Measurements from ENCODE around the gene ATAD2B. TPM values are rescaled to one million over a fixed set of nuclear protein-coding genes. Genes with fewer than 3 reads are reported as not detected.

Gene ATAD2B
- total and polyA plus RNA-seq, 4 donors = 2.3 to 16.2 (median 11.5) TPM

- no peak overlapping the region for H3K27ac ChIP-seq (ENCODE audit: low read depth in 1 of 2, low read length in 2 of 2)
- no peak for DNase-seq (ENCODE audit: low spot score)
Observed at GRCh38 chr2:23843051-23843976, 83.6 kb downstream of the ATAD2B start.

GRCh38 chr2:23839919-23840578 is 86.9 kb downstream of the ATAD2B start:
- Histone ChIP-seq H3K36me3 (ENCODE audit: control insufficient read depth in 4 of 4, insufficient read depth in 3 of 4, low read depth in 1 of 4, low read length in 3 of 4) (peaks cover 0 to 4% (median 0%) of the 10 kb centered on the region in 4 donors), H3K9me3 (ENCODE audit: control insufficient read depth in 4 of 4, low read length in 3 of 4) (no peaks in the 10 kb centered on the region), H3K4me3 (ENCODE audit: low read depth in 1 of 3, low read length in 3 of 3) (no peak overlapping the region), H3K27ac (ENCODE audit: low read depth in 1 of 2, low read length in 2 of 2) (no peak overlapping the region), H3K9ac (ENCODE audit: low read depth in 1 of 2, low read length in 2 of 2) (no peak overlapping the region), H3K27me3 (ENCODE audit: control insufficient read depth in 4 of 4, insufficient read depth in 4 of 4, low read length in 3 of 4) (no peaks in the 10 kb centered on the region), H3K4me1 (ENCODE audit: control insufficient read depth in 4 of 4, insufficient read depth in 4 of 4, low read length in 3 of 4) (peaks cover 0 to 8% (median 6%) of the 10 kb centered on the region in 4 donors)
- TF ChIP-seq JUND (IDR thresholded peaks at IDR 0.05) (no peak), YY1 (IDR thresholded peaks at IDR 0.05) (no peak), HNF4A (conservative IDR thresholded peaks at IDR 0.05) (no peak), SP1 (IDR thresholded peaks at IDR 0.05) (no peak), ZBTB33 (IDR thresholded peaks at IDR 0.05) (no peak), RAD21 (IDR thresholded peaks at IDR 0.05) (no peak), GABPA (IDR thresholded peaks at IDR 0.05 in 1 of 2, conservative IDR thresholded peaks at IDR 0.05 in 1 of 2) (no peak)
- no peak for DNase-seq (ENCODE audit: low spot score)
- WGBS = 95% methylated on average over 3 of the region's 3 CpGs

More at GRCh38 chr2:23843051-23843976, 83.6 kb downstream of the ATAD2B start:
- no peak overlapping the region for H3K4me3 ChIP-seq (ENCODE audit: low read depth in 1 of 3, low read length in 3 of 3)
- no peaks in the 10 kb centered on the region for H3K9me3 ChIP-seq (ENCODE audit: control insufficient read depth in 4 of 4, low read length in 3 of 4)
- no peaks in the 10 kb centered on the region for H3K27me3 ChIP-seq (ENCODE audit: control insufficient read depth in 4 of 4, insufficient read depth in 4 of 4, low read length in 3 of 4)
- TF ChIP-seq JUND (IDR thresholded peaks at IDR 0.05) = no peak
- TF ChIP-seq NR2F2 (IDR thresholded peaks at IDR 0.05) = no peak
- no peak for TF ChIP-seq EGR1 (IDR thresholded peaks at IDR 0.05; ENCODE audit: low read depth in 2 of 2)
- no peak for TF ChIP-seq FOXA2 (IDR thresholded peaks at IDR 0.05)
- no peak for TF ChIP-seq REST (IDR thresholded peaks at IDR 0.05)
- TF ChIP-seq ATF3 (IDR thresholded peaks at IDR 0.05) = no peak
- no peak for TF ChIP-seq MAX (IDR thresholded peaks at IDR 0.05)
- no peak for TF ChIP-seq RAD21 (IDR thresholded peaks at IDR 0.05)
- TF ChIP-seq RXRA (IDR thresholded peaks at IDR 0.05) = peak; percentile 22 to 47
- no peak for TF ChIP-seq YY1 (IDR thresholded peaks at IDR 0.05)
- peak; percentile 18 to 21 for TF ChIP-seq HNF4A (conservative IDR thresholded peaks at IDR 0.05)
- TF ChIP-seq HNF4G (IDR thresholded peaks at IDR 0.05) = no peak
- WGBS = 84% methylated on average over 7 of the region's 7 CpGs
- no peaks in the 10 kb centered on the region for H3K4me1 ChIP-seq (ENCODE audit: control insufficient read depth in 4 of 4, insufficient read depth in 4 of 4, low read length in 3 of 4)
- H3K9ac ChIP-seq (ENCODE audit: low read depth in 1 of 2, low read length in 2 of 2) = no peak overlapping the region
- no peaks in the 10 kb centered on the region for H3K36me3 ChIP-seq (ENCODE audit: control insufficient read depth in 4 of 4, insufficient read depth in 3 of 4, low read depth in 1 of 4, low read length in 3 of 4)
